HUES48 (cell line): Measurements from ENCODE around the gene CHST14.

Source experiments
- H3K27ac ChIP-seq: one replicate; pipeline ENCODE4 v1.7.0; 2013; ENCODE audit warnings: low read depth, low read length, inconsistent platforms
- H3K27me3 ChIP-seq: 2 replicates; pipeline ENCODE4 v1.6.1; 2013; ENCODE audit warnings: mild to moderate bottlenecking, low read length; ENCODE audit not compliant: control insufficient read depth, insufficient read depth
- H3K36me3 ChIP-seq: 2 replicates; pipeline ENCODE4 v1.6.1; 2013; ENCODE audit warnings: low read length; ENCODE audit not compliant: control insufficient read depth, insufficient read depth
- H3K4me1 ChIP-seq: 2 replicates; pipeline ENCODE4 v1.6.1; 2013; ENCODE audit warnings: mild to moderate bottlenecking, low read length; ENCODE audit not compliant: control insufficient read depth, insufficient read depth
- H3K4me3 ChIP-seq: 2 replicates; pipeline ENCODE4 v1.5.1; 2013; ENCODE audit warnings: mild to moderate bottlenecking, low read depth, low read length
- H3K9ac ChIP-seq: 2 replicates; pipeline ENCODE4 v1.6.1; 2013; ENCODE audit warnings: mild to moderate bottlenecking, low read depth, low read length, moderate library complexity
- H3K9me3 ChIP-seq: 2 replicates; pipeline ENCODE4 v1.6.1; 2013; ENCODE audit warnings: low read length; ENCODE audit not compliant: control insufficient read depth, insufficient read depth

Gene CHST14

GRCh38 chr15:40470423-40471104 is at the start of gene CHST14:
CHST14 (plus strand) TSS chr15:40470984; CDS start chr15:40471214, 230 bp downstream.
- peak within 1 kb of the TSS; percentile 71 for H3K9ac ChIP-seq
- peaks cover 11% of the 10 kb centered on the region; the same call in 1 of the 2 replicates for H3K4me1 ChIP-seq
- H3K27me3 ChIP-seq = no peaks in the 10 kb centered on the region
- peaks cover 28% of the 10 kb centered on the region for H3K36me3 ChIP-seq
- peak within 1 kb of the TSS; percentile 83 for H3K27ac ChIP-seq
- H3K9me3 ChIP-seq = no peaks in the 10 kb centered on the region
- H3K4me3 ChIP-seq = peak within 1 kb of the TSS; percentile 68

GRCh38 chr15:40421246-40422157 is 49.3 kb upstream of the CHST14 start:
- Histone ChIP-seq H3K27ac (no peak overlapping the region), H3K9ac (no peak overlapping the region; the same call in 1 of the 2 replicates), H3K27me3 (peaks cover 8% of the 10 kb centered on the region; the same call in 1 of the 2 replicates), H3K9me3 (no peaks in the 10 kb centered on the region), H3K36me3 (peaks cover 23% of the 10 kb centered on the region), H3K4me1 (peaks cover 7% of the 10 kb centered on the region), H3K4me3 (peak overlapping the region; percentile 52; the same call in 1 of the 2 replicates)

GRCh38 chr15:40424483-40425115 is 46.2 kb upstream of the CHST14 start:
- Histone ChIP-seq H3K9ac (no peak overlapping the region), H3K9me3 (no peaks in the 10 kb centered on the region), H3K4me1 (peaks cover 14% of the 10 kb centered on the region), H3K27me3 (peaks cover 8% of the 10 kb centered on the region; the same call in 1 of the 2 replicates), H3K27ac (no peak overlapping the region), H3K36me3 (no peaks in the 10 kb centered on the region), H3K4me3 (no peak overlapping the region)

- Histone ChIP-seq H3K36me3 (no peaks in the 10 kb centered on the region), H3K4me1 (peaks cover 24% of the 10 kb centered on the region), H3K27ac (no peak overlapping the region), H3K27me3 (peaks cover 8% of the 10 kb centered on the region), H3K9me3 (no peaks in the 10 kb centered on the region), H3K4me3 (no peak overlapping the region), H3K9ac (no peak overlapping the region)
These were observed 45.1 kb upstream of the CHST14 start for GRCh38 chr15:40425681-40426080.

GRCh38 chr15:40427188-40427587 is 43.6 kb upstream of the CHST14 start:
- Histone ChIP-seq H3K4me3 (no peak overlapping the region), H3K4me1 (peaks cover 17% of the 10 kb centered on the region), H3K9me3 (no peaks in the 10 kb centered on the region), H3K27me3 (peaks cover 1% of the 10 kb centered on the region; the same call in 1 of the 2 replicates), H3K9ac (no peak overlapping the region), H3K27ac (no peak overlapping the region), H3K36me3 (no peaks in the 10 kb centered on the region)

- Histone ChIP-seq H3K4me1 (peaks cover 17% of the 10 kb centered on the region), H3K9ac (no peak overlapping the region), H3K9me3 (no peaks in the 10 kb centered on the region), H3K4me3 (no peak overlapping the region), H3K27ac (no peak overlapping the region), H3K36me3 (no peaks in the 10 kb centered on the region), H3K27me3 (peaks cover 10% of the 10 kb centered on the region)
These were observed 42.6 kb upstream of the CHST14 start for GRCh38 chr15:40428185-40428584.

GRCh38 chr15:40429068-40429710 is 41.6 kb upstream of the CHST14 start:
- Histone ChIP-seq H3K36me3 (no peaks in the 10 kb centered on the region), H3K27ac (no peak overlapping the region), H3K9ac (no peak overlapping the region), H3K9me3 (no peaks in the 10 kb centered on the region), H3K4me1 (peaks cover 17% of the 10 kb centered on the region), H3K27me3 (peaks cover 20% of the 10 kb centered on the region), H3K4me3 (no peak overlapping the region)

GRCh38 chr15:40430271-40430805 is 40.4 kb upstream of the CHST14 start:
- H3K4me1 ChIP-seq = peaks cover 22% of the 10 kb centered on the region
- no peaks in the 10 kb centered on the region for H3K9me3 ChIP-seq
- H3K27me3 ChIP-seq = peaks cover 32% of the 10 kb centered on the region
- no peak overlapping the region for H3K9ac ChIP-seq
- H3K36me3 ChIP-seq = no peaks in the 10 kb centered on the region
- no peak overlapping the region for H3K27ac ChIP-seq
- H3K4me3 ChIP-seq = no peak overlapping the region

GRCh38 chr15:40435023-40435709 is 35.6 kb upstream of the CHST14 start:
- H3K27me3 ChIP-seq = peaks cover 52% of the 10 kb centered on the region

GRCh38 chr15:40435710-40436089 is 35.1 kb upstream of the CHST14 start:
- no peak overlapping the region for H3K27ac ChIP-seq
- H3K9me3 ChIP-seq = no peaks in the 10 kb centered on the region
- peaks cover 52% of the 10 kb centered on the region for H3K27me3 ChIP-seq
- H3K9ac ChIP-seq = no peak overlapping the region
- no peaks in the 10 kb centered on the region for H3K36me3 ChIP-seq
- H3K4me1 ChIP-seq = peaks cover 39% of the 10 kb centered on the region
- peak overlapping the region; percentile 87 for H3K4me3 ChIP-seq

More at GRCh38 chr15:40435023-40435709, 35.6 kb upstream of the CHST14 start:
- Histone ChIP-seq H3K9ac (no peak overlapping the region), H3K9me3 (no peaks in the 10 kb centered on the region), H3K4me1 (peaks cover 44% of the 10 kb centered on the region), H3K36me3 (no peaks in the 10 kb centered on the region), H3K27ac (no peak overlapping the region), H3K4me3 (peak overlapping the region; percentile 87; the same call in 1 of the 2 replicates)
